SK-N-MC (cell line): ENCODE results near the gene KLHL29.

Experiments used
- EZH2 ChIP-seq: fragments of 200-600 bp; sonication (generic); IDR thresholded peaks from one replicate; pipeline ENCODE4 v1.6.1; 2017; ENCODE audit warnings: antibody characterized with exemption
- FOXP2 ChIP-seq: optimal IDR thresholded peaks from 2 replicates; pipeline ENCODE3; 2011; ENCODE audit warnings: mild to moderate bottlenecking, moderate library complexity; ENCODE audit not compliant: insufficient read depth; ENCODE audit errors: extremely low read length, control extremely low read depth
- POLR2AphosphoS5 ChIP-seq: IDR thresholded peaks from 2 replicates; pipeline ENCODE4 v1.6.1; 2012; ENCODE audit warnings: mild to moderate bottlenecking, low read depth, low read length, borderline replicate concordance

DNA sequence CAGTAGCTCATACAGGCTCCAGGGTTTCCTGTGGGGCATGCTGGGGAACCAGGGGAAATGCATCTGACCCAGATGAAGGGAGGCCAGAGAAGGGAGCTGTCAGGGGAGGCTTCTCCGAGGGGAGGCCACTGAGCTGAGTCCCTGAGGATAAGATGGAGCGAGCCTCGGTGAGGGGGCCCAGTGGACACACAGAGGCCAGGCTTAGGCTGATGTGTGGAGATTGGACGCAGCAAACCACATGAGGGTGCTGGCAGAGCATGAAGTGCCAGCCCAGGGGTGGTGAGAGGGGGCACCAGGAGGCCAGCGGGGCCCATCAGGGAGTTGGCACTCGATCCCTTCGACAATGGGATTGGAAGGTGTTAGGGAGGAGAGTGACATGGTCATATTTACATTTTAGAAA, 235.0 kb downstream of the KLHL29 start:
- no peak for TF ChIP-seq FOXP2
- no peak for TF ChIP-seq EZH2
- TF ChIP-seq POLR2AphosphoS5, result no peak
